IPS-NIHi7 (cell line): ENCODE results near the gene VPS37D.
"Not testable (repeated sequence)": the region's sequence is repeated elsewhere in the genome, so short reads cannot be mapped to it uniquely, and the experiment has no call there.

ENCODE experiments used
- DNase-seq: peaks from one replicate; pipeline ENCODE4 v3.0.0; 2012; ENCODE audit warnings: mixed read lengths; ENCODE audit errors: extremely low spot score

Gene VPS37D

DNA sequence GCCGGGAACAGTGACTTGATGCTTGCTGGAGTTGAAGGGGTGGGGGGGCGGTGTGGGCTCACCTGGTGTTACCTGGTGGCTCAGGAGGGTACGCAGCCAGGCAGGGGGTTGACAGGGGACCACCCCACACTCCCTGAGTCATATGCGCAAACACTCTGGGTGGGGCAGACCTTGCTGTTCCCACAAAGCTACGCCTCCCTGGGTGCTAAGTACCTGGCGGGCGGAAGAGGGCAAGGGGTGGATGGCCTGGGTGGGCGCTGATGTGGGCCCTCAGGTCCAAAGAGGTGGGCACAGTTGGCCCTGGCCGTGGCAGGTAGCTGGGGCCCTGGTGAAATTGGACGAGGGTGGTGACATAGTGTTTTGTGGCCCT, 37.9 kb downstream of the VPS37D start:
- no peak for DNase-seq

DNA sequence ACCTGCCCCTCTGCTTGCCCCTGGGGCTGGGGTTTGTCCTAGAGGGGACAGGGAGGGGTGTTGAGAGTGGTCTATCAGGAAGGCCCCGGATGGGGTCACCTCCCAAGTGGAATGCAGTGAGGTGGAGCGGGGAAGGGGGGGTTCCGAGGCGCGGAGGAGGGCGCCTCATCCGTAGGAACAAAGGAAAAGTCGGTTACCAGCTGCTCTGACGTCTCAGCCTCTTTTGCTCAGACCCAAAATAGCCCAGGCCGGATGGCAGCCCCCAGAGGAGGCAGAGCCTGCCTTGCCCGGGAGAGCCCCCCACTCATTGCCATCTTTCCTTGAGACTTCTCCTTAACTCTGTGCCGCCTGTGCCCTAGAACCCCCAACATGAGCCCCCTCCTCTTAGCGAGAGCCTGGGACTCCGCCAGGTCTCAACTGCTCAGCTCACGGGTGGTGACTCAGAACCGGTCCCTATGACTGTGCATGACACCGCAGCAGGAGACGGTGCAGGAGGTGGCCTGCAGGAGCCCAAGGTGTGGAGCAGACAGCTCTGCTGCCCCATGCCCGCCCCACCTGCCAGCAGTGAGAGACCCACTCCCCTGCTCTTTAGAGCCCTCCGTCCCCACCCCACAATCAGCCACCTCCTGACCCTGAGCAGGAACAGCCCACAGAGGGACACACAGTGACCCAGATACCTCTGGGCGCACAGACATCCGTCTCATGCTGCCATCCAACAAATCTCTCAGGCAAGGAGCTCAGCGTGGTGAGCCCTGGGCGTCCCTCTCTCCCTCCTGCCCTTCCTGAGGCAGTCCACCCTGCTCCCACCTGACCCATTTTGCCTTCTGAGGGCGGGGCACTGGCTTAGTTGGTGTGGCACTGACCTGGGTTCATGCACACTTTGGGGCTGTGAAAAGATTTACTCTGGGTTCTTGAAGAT, 38.8 kb downstream of the VPS37D start:
- no peak for DNase-seq

- no peak for DNase-seq
These were observed 39.5 kb downstream of the VPS37D start for GRCh38 chr7:73707045-73707631.

- DNase-seq = no peak
These were observed 41.4 kb downstream of the VPS37D start for GRCh38 chr7:73708961-73709549.

GRCh38 chr7:73712773-73713172, 45.1 kb downstream of the VPS37D start:
- no peak for DNase-seq

DNA sequence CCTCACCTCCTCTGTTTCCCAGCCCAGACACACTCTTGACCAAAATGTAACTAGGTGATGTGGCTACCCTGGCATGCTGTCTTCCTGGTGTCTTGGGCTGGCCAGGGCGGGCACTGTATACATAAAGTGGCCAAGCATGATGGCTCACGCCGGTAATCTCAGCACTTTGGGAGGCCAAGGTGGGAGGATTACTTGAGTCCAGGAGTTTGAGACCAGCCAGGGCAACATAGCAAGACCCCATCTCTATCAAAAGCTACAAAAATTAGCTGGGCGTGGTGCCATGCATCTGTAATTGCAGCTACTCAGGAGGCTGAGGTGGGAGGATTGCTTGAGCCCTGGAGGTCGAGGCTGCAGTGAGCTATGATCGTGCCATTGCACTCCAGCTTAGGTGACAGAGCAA, 45.7 kb downstream of the VPS37D start:
- DNase-seq = not testable (repeated sequence)

DNA sequence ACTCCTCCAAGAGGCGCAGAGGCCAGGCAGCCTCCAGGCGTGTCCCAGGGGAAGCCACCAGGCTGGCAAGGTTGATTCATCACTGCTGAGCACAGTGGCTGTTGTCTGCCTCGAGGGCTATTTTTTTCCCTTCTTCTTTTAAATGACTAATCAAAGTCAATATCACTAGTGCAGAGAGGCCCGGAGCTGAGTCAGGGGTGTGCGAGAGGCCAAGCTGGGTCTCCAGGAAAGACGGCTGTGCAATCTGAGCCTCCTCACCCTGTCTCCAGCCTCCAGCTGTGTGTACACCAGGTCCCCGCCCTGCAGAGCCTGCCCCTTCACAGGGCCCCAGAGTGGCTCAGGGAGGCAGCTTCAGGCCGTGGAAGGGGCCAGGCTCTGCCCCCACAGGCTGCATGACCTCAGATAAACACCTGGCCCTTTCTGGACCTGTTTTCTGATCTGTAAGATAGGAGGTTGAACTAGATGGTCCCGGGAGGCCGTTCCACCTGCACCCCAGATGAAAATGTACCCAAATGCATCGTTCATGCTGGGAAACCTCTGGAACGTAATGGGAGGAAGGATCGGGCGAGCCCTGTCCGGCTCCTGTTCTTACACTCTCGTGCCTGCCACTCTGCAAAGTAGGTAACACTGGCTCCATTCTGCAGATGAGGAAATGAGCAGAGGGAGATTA, 48.2 kb downstream of the VPS37D start:
- no peak for DNase-seq

GRCh38 chr7:73716318-73716890, 48.8 kb downstream of the VPS37D start:
- DNase-seq = no peak

- DNase-seq = no peak
These were observed 49.6 kb downstream of the VPS37D start for GRCh38 chr7:73717025-73717807.

DNA sequence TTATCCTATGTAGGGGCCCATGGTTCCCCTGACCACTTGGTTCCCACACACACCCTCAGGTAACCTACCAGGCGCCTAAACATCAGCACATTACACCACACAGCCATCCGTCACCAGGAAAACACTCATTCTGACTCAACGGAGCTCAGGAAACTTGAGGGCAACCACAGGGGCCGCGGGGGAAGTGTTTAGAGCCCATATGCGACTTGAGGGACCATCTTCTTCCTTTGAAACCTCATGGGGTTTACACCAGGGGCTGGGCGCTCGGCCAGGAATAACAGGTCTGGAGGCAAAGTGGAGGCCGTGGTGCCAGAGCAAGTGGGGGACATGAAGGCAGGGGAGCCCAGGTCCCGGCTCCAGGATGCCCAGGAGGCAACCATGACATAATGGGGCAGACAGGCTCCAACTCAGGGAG, 50.4 kb downstream of the VPS37D start:
- DNase-seq = no peak

DNA sequence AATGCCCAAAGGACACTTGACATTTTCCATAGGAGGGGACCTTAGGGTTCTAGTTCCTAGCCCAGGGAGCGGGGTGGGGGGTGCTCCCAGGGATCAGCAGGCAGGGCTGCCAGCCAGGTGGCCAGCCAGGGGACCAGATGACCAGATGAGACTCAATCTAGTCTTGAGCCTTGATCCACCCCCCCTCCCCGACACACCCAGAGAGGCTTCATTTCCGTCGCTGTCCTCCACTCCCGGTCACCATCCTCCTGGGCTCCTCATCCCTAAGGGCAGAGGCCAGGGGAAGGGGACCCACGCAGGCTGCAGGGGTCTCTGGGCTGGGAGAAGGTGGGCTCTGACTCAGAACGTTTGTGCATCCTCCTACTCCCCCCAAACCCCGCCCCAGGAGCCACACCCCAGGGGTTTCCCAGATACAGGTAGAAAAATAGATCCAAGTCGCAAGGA, 50.8 kb downstream of the VPS37D start:
- no peak for DNase-seq

- peak; percentile 94 for DNase-seq
These were observed 51.5 kb downstream of the VPS37D start, which contains the start of gene STX1A for GRCh38 chr7:73718905-73719805. STX1A (minus strand) TSS chr7:73719669; CDS start chr7:73719631, 38 bp downstream.

DNA sequence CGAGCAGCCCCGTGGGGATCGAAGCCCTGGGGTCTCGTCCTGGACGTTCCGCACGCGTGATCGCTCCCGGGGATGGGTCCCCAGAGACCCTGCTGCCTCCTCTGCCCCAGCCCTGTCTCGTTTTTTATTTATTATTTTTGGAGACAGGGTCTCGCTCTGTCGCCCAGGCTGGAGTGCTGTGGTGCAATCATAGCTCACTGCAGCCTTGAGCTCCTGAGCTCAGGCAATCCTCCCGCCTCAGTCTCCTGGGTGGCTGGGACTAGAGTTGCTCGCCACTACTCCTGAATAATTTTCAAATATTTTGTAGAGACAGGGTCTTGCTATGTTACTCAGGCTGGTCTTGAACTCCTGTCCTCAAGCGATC, 52.2 kb downstream of the VPS37D start:
- DNase-seq = no peak

- not testable (repeated sequence) for DNase-seq
These were observed 52.8 kb downstream of the VPS37D start for GRCh38 chr7:73720443-73720842.

DNA sequence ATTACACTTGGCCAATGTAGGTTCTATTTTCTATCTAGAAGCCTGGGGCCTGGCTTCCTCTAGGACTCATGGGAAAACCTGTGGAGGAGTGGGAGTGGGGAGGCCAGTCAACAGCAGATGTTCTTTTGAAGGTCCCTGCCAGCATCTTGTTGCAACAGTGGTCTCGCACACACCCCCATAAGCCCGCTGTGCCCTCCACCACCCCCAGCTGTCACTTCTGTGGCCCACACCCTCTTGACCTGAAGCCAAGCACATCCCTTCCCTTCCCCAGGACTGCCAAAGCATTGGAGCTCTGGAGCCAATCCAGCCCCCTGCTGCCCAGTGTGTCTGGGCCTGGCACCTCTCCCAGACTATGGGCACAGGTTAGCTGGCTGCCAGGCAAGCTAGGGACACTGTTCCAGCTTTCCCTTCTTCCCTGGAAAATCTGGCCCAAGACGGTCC, 53.8 kb downstream of the VPS37D start:
- DNase-seq = no peak
